Nephron progenitor cell (in vitro differentiated cells): ENCODE measurements around the gene SH2D1B.
A peak's percentile ranks its signal among the peaks of the same experiment; 100 is the strongest.
"Not testable (repeated sequence)": the region's sequence is repeated elsewhere in the genome, so short reads cannot be mapped to it uniquely, and the experiment has no call there.

ENCODE experiments used
- DNase-seq: peaks from one replicate; pipeline ENCODE4 v3.0.0; 2021
- H3K27ac Mint-ChIP-seq: 2 replicates; pipeline ENCODE4 v1.8.0; 2021; ENCODE audit warnings: mild to moderate bottlenecking, moderate library complexity, mixed read lengths
- H3K27me3 Mint-ChIP-seq: 2 replicates; pipeline ENCODE4 v1.8.0; 2021; ENCODE audit warnings: mild to moderate bottlenecking, low read depth, mixed read lengths; ENCODE audit not compliant: poor library complexity
- H3K36me3 Mint-ChIP-seq: 2 replicates; pipeline ENCODE4 v1.8.0; 2021; ENCODE audit warnings: low read depth, mixed read lengths
- H3K4me1 Mint-ChIP-seq: 2 replicates; pipeline ENCODE4 v1.8.0; 2021; ENCODE audit warnings: mixed read lengths
- H3K4me3 Mint-ChIP-seq: 2 replicates; pipeline ENCODE4 v1.8.0; 2021; ENCODE audit warnings: mild to moderate bottlenecking, moderate library complexity, mixed read lengths
- H3K9me3 Mint-ChIP-seq: 2 replicates; pipeline ENCODE4 v1.8.0; 2021; ENCODE audit warnings: mild to moderate bottlenecking, moderate library complexity, mixed read lengths
- TF ChIP-seq, protein P1 (sequence below): fragments of 200-600 bp; sonication (generic); IDR thresholded peaks from 2 replicates; pipeline ENCODE4 v1.5.0; 2021; ENCODE audit warnings: antibody characterized with exemption

Gene SH2D1B

DNA sequence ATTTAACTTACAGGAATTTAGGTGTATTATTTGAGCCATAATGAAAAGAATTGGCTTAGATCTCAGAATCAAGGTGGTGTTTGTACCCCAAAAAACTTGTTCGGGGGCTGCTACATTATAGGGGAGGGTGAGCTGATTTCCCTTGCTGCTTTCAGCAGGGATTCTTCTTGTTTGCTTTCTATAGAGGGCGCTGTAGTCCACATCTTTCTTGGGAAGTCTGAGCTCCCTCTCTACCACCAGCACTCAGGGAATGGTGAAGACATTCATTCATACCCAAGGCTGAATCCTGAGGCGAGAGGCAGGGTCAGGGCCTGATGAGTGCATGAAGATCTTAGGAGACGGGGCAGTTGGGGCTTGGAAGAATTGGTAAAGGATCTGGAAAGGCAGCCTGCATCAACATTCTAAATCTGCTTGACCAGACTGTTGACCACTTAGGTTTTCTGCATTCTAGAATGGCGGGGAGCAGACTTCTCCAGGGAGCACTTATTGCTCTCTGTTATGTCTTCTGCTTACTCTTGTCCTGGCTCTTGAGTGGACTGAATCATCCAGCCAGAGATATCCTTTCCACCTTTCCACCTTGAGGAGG is 54.2 kb downstream of the SH2D1B start:
- Mint-ChIP-seq H3K4me1 (peaks cover 19% of the 10 kb centered on the region), H3K36me3 (no peaks in the 10 kb centered on the region), H3K27me3 (peaks cover 3% of the 10 kb centered on the region), H3K27ac (no peak overlapping the region), H3K9me3 (no peaks in the 10 kb centered on the region), H3K4me3 (no peak overlapping the region)
- TF ChIP-seq, protein P1, sequence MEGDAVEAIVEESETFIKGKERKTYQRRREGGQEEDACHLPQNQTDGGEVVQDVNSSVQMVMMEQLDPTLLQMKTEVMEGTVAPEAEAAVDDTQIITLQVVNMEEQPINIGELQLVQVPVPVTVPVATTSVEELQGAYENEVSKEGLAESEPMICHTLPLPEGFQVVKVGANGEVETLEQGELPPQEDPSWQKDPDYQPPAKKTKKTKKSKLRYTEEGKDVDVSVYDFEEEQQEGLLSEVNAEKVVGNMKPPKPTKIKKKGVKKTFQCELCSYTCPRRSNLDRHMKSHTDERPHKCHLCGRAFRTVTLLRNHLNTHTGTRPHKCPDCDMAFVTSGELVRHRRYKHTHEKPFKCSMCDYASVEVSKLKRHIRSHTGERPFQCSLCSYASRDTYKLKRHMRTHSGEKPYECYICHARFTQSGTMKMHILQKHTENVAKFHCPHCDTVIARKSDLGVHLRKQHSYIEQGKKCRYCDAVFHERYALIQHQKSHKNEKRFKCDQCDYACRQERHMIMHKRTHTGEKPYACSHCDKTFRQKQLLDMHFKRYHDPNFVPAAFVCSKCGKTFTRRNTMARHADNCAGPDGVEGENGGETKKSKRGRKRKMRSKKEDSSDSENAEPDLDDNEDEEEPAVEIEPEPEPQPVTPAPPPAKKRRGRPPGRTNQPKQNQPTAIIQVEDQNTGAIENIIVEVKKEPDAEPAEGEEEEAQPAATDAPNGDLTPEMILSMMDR: peak; percentile 49
- no peak for DNase-seq

DNA sequence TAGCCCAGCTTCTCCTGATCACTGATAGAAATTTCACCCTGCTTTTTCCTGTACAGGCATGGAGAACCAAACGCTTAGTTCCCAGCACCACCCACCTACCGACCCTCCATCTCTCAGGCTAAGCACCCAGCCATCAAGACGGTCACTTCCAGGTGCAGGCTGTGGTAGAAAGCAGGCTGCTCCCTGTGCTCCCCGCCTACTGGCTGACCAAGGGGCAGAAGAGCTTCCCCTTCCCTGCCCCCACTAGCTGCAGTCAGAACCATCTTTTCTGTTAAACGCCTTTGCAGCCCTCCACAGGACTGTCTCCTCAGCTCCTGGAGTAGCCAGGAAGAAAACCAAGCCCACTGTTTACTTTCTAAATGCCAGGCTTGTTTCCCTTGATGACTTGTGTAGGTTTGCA is 58.2 kb downstream of the SH2D1B start:
- Mint-ChIP-seq H3K4me3 (no peak overlapping the region), H3K27me3 (no peaks in the 10 kb centered on the region), H3K36me3 (no peaks in the 10 kb centered on the region), H3K9me3 (no peaks in the 10 kb centered on the region), H3K4me1 (peaks cover 44% of the 10 kb centered on the region), H3K27ac (no peak overlapping the region)
- DNase-seq: no peak
- TF ChIP-seq, protein P1: no peak

DNA sequence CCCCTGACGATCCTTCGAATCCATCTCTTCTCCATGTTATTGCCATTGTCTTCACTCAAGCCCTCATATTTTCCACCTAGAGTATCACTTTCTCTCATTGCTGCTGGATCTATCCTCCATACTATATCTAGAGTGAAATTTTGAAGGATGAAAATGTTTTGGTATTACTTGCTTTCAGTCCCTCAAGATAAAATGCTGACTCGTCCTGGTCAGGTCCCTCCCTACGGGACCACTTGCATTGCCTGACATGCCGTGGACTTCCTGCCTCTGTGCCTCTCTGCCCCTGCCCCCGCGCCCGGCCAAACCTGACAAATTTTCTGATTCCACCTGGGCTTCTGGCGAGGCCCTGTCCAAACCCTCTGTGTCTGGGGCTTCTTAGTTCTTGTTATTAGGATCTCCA is 58.9 kb downstream of the SH2D1B start:
- DNase-seq: no peak
- Mint-ChIP-seq H3K4me1 (peaks cover 50% of the 10 kb centered on the region), H3K4me3 (no peak overlapping the region), H3K27me3 (no peaks in the 10 kb centered on the region), H3K36me3 (no peaks in the 10 kb centered on the region), H3K27ac (no peak overlapping the region), H3K9me3 (no peaks in the 10 kb centered on the region)
- TF ChIP-seq, protein P1: no peak

DNA sequence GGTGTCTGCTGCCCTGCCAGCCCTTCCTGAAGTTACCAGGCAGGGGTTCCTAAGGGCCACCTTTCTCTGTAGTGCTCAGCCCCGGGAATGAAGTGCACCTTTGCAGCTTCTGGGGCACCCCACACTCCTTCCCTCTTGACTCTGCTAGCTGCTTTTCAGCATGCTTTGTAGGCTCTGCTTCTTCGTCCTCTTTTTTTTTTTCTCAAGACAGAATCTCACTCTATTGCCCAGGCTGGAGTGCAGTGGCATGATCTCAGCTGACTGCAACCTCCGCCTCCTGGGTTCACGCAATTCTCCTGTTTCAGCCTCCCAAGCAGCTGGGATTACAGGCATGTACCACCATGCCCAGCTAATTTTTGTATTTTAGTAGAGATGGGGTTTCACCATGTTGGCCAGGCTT is 60.1 kb downstream of the SH2D1B start:
- not testable (repeated sequence) for DNase-seq, H3K27me3 Mint-ChIP-seq, H3K4me3 Mint-ChIP-seq, H3K9me3 Mint-ChIP-seq, H3K36me3 Mint-ChIP-seq, H3K27ac Mint-ChIP-seq
- H3K4me1 Mint-ChIP-seq: peaks cover 61% of the 10 kb centered on the region

DNA sequence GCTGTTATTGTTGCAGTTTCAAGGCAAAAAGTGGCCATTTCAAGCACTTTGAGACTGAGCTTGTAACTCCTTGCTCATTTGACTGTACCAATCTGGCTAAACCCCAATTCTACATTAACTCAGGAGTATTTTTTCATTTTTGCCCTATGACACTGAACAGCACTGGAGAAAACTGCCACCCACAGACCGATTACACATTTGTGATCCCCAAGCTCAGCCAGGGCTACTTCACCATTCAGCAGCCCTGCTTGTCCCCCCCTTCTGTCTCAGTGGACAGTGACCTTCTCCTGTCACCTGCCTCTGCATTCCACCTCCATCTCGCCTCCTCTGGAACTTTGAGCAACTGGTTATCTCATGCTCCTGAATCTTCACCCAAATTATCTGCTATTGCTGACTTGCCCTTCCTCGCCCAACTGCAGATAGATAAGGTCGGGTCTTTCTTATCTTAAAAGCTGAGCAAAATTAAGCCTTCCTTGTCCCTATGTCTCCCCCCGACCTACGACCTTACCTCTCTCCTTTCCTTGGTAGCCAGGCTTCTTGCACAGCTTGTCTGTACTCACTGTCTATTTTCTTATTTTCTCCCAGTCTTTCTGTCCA is 60.6 kb downstream of the SH2D1B start:
- Mint-ChIP-seq H3K9me3 (no peaks in the 10 kb centered on the region), H3K4me1 (peaks cover 61% of the 10 kb centered on the region), H3K27me3 (no peaks in the 10 kb centered on the region), H3K4me3 (no peak overlapping the region), H3K27ac (no peak overlapping the region), H3K36me3 (no peaks in the 10 kb centered on the region)
- DNase-seq: no peak
- TF ChIP-seq, protein P1: no peak

DNA sequence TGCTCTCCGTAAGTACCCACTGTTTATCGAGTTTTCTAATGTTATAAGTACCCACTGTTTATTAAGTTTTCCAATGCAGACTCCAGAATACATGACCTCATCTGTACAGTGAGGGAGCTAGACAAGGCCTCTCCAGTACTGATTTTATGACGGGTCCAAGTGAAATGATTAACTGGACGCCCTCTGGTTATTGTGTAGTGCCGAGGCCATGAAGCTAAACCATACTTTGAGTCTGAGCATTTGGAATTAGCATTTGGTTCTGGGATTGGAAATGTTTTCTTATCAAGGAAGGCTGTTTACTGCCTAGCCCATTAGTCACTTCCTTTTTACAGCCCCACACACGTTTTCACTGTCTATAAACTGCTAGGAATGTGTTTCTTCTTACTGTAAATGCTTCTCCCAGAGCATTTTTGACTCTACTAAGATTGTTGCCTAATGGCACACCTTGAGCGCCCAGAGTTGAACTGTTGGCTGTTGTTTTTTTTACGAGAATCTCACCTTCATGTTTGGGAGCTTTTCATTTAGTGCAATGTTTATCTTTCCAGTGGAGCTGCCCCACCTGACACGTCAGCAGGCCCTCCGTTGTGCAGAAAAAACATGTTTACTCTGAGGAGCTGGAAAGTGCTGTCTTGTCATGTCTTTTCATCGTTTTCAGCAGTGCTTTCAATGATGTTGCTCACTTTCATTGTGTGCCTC is 62.2 kb downstream of the SH2D1B start:
- TF ChIP-seq, protein P1: no peak
- Mint-ChIP-seq H3K4me1 (peaks cover 61% of the 10 kb centered on the region), H3K36me3 (no peaks in the 10 kb centered on the region), H3K27me3 (no peaks in the 10 kb centered on the region), H3K9me3 (no peaks in the 10 kb centered on the region), H3K4me3 (peak overlapping the region; percentile 34), H3K27ac (peak overlapping the region; percentile 78)
- no peak for DNase-seq
